HK-2 (cell line): ENCODE data around the gene RPL36.
"Not testable (repeated sequence)": the region's sequence is repeated elsewhere in the genome, so short reads cannot be mapped to it uniquely, and the experiment has no call there.

Experiments used
- DNase-seq: peaks from one replicate; pipeline ENCODE4 v3.0.0-alpha.2; 2018; ENCODE audit not compliant: unreplicated experiment

RPL36 gene

GRCh38 chr19:5706876-5707573 is 16.9 kb downstream of the RPL36 start:
- no peak for DNase-seq

GRCh38 chr19:5707576-5708575 is 17.8 kb downstream of the RPL36 start:
- DNase-seq = no peak

- no peak for DNase-seq
These were observed 20.9 kb downstream of the RPL36 start for GRCh38 chr19:5711025-5711424.

- DNase-seq = no peak
These were observed 21.6 kb downstream of the RPL36 start for GRCh38 chr19:5711713-5712161.

GRCh38 chr19:5713228-5713627 is 23.1 kb downstream of the RPL36 start:
- DNase-seq = no peak

GRCh38 chr19:5714816-5715215 is 24.7 kb downstream of the RPL36 start:
- DNase-seq = no peak

GRCh38 chr19:5717215-5717935 is 27.3 kb downstream of the RPL36 start:
- no peak for DNase-seq

- peak; percentile 56 for DNase-seq
These were observed 28.0 kb downstream of the RPL36 start for GRCh38 chr19:5718037-5718578.

- DNase-seq = peak; percentile 62
These were observed 28.6 kb downstream of the RPL36 start for GRCh38 chr19:5718579-5719273.

- DNase-seq = no peak
These were observed 29.3 kb downstream of the RPL36 start for GRCh38 chr19:5719274-5719960.

- peak; percentile 98 for DNase-seq
These were observed 30.1 kb downstream of the RPL36 start, which contains the start of the genes CATSPERD and LONP1 for GRCh38 chr19:5719961-5720790. Gene CATSPERD (plus strand): TSS chr19:5720637. CDS start chr19:5720738, 101 bp downstream. Gene LONP1 (minus strand): TSS chr19:5720146. CDS start chr19:5720132, 14 bp downstream.

GRCh38 chr19:5727453-5728050 is 37.5 kb downstream of the RPL36 start:
- DNase-seq = no peak

GRCh38 chr19:5733172-5733571 is 43.1 kb downstream of the RPL36 start:
- DNase-seq = not testable (repeated sequence)

- no peak for DNase-seq
These were observed 48.3 kb downstream of the RPL36 start for GRCh38 chr19:5738423-5738822.
